Femur (tissue), 1 donor: ENCODE data around the gene PTPDC1.
"Not testable (repeated sequence)": the region's sequence is repeated elsewhere in the genome, so short reads cannot be mapped to it uniquely, and the experiment has no call there.

Source experiments
- DNase-seq: peaks from one replicate; pipeline ENCODE4 v3.0.0-alpha.2; 2017

PTPDC1 gene

DNA sequence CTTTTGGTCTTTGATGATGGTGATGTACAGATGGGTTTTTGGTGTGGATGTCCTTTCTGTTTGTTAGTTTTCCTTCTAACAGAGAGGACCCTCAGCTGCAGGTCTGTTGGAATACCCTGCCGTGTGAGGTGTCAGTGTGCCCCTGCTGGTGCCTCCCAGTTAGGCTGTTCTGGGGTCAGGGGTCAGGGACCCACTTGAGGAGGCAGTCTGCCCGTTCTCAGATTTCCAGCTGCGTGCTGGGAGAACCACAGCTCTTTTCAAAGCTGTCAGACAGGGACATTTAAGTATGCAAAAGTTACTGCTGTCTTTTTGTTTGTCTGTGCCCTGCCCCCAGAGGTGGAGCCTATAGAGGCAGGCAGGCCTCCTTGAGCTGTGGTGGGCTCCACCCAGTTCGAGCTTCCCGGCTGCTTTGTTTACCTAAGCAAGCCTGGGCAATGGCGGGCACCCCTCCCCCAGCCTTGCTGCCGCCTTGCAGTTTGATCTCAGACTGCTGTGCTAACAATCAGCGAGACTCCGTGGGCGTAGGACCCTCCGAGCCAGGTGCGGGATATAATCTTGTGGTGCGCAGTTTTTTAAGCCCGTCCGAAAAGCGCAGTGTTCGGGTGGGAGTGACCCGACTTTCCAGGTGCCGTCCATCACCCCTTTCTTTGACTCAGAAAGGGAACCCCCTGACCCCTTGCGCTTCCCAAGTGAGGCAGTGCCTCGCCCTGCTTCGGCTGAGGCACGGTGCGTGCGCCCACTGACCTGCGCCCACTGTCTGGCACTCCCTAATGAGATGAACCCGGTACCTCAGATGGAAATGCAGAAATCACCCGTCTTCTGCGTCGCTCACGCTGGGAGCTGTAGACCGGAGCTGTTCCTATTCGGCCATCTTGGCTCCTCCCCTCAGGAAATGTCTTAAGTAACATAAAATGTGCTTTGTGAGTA is 10.2 kb downstream of the PTPDC1 start:
- not testable (repeated sequence) for DNase-seq

DNA sequence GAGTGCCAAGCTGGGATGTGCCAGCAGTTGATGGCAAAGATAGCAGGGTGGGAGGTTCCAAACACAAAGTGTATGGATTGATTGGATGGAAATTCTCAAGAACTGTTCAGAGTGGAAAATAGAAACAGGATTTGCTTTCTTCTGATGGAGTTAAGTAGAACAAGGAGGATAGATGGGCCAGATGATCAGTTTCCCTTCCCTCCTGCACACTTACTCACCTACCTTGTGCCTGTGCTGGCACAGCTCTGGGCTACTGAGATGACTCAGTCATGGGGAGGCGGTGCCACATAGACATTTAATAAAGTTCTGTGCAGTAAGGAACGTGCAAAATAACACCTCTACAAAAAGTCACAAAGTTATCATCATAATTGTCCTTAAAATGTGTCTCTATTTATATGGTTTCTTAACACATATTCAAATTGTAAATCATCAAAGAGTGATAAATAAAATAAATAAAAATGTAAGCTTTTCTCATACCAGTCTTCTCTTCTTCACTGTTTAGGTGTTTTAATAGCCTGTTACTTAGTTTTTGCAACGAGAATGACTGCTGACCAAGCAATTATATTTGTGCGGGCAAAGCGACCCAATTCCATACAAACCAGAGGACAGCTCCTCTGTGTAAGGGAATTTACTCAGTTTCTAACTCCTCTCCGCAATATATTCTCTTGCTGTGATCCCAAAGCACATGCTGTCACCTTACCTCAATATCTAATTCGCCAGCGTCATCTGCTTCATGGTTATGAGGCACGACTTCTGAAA is 12.7 kb downstream of the PTPDC1 start:
- DNase-seq, result no peak

DNA sequence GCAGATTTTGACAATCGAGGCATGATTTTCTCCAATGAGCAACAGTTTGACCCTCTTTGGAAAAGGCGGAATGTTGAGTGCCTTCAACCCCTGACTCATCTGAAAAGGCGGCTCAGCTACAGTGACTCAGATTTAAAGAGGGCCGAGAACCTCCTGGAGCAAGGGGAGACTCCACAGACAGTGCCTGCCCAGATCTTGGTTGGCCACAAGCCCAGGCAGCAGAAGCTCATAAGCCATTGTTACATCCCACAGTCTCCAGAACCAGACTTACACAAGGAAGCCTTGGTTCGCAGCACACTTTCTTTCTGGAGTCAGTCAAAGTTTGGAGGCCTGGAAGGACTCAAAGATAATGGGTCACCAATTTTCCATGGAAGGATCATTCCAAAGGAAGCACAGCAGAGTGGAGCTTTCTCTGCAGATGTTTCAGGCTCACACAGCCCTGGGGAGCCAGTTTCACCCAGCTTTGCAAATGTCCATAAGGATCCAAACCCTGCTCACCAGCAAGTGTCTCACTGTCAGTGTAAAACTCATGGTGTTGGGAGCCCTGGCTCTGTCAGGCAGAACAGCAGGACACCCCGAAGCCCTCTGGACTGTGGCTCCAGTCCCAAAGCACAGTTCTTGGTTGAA is 13.6 kb downstream of the PTPDC1 start:
- DNase-seq, result no peak

DNA sequence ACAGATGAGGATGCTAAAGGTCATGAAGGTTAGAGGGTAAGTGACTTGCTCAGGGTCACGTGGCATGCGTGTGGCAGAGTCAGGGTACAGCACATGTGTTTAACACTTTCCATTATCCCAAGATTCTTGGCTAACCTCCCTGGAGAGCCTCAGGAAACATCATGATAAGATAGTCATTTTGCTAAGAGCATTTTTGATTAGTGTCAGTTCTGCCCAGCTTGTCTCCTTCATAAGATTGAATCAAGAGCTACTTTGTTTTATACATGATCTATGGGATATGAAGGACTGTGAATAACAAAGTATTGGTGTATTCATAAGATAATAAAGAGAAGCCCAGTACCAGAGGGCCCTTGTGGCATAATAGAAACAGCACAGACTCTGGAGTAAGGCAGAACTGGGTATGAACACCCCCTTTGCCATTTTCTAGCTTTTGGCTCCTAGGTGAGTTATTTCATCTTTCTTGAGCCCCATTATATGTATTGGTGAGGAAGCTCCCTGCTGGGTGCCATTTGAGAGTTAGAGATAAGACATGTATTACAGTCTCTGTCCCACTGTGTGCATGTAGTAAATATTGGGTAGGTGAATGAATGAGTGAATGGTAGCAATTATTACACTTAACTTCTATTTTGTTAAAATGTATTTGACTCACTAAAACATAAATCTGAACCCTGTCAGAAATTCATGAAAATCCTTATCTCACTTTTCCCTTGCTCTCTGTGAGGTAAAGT is 16.1 kb downstream of the PTPDC1 start:
- DNase-seq, result no peak

DNA sequence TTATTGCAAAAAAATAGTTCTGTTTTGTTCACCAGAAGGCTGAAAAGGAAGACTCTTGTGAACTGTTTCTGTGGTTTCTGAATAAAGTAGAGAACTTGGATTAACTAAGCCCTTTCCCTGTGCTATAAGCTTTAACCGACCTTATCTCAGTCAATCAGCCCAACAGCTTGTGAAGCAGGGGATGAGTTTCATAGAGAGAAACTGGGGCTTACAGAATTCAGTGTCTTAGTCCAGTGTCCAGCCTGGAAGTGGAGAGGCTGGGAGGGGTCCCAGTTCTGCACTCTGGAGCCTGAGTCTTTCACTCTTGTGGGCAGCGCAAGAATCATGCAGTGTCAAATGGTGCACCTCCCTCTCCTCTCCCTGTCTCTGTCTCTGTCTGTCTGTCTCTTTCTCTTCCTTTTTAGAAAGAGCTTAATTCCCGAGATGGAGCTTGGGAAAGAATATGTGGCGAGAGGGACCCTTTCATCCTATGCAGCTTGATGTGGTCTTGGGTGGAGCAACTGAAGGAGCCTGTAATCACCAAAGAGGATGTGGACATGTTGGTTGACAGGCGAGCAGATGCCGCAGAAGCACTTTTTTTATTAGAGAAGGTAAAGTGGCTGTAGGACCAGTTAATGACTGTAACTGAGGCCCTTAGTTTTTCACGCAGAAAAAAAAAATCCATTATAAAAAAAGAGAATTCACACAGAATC is 17.0 kb downstream of the PTPDC1 start:
- DNase-seq, result no peak

DNA sequence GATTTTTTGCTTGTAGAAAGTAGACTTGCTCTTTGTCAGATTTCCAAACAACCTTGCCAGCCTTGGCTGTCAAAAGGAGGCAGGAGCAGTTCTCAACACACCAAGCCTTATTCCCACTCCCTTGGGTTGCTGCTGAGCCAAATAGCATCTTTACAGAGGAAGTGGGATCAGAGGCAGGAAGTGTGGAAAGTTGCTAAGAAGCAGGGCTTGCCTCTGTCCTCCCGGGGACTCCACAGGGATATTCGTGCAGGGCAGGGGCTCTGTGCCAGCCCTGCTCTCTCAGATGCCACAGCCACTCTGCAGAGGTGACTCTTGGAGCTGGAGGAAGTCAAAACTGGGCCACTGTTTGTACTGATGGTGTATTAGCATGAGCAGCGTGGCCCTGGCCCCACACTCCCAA is 24.3 kb downstream of the PTPDC1 start:
- DNase-seq, result peak; percentile 73

DNA sequence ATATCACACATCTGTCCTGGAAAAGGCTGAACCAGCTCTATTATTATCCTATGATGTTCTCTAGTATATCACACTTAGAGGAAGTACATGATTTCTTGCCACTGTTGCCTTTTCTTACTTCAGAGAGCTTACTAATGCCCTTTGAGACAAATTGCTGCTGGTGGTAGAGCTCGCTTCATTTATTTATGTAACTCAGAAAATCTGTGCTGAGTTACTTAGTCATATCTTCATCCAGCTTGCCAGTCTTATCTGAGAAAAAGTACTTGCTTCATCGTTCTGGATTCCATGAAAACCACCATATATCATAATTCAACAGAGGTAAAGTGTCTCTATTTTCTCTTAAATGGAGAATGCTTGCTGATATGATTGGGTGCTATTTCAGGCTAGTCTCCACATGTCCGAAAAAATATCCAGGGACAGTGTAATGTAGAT is 26.6 kb downstream of the PTPDC1 start:
- no peak for DNase-seq

DNA sequence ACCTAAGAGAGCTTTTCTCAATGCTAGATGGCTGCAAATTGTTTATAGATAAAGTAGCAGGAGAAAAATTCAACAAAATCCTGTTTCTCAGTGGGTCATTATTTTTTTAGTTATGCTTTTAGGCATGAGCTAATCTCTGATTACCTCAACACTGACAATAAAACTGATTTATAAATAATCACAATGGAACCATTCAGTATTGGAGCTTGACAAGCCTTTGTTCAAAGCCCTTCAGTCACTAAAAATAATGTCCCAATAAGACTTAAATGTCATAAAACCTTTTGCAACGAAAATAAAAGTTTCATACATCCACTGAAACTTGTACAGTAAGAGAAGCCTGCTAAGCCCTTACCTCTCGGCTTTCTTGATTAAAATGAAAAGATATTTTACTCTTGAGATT is 27.2 kb downstream of the PTPDC1 start:
- no peak for DNase-seq

DNA sequence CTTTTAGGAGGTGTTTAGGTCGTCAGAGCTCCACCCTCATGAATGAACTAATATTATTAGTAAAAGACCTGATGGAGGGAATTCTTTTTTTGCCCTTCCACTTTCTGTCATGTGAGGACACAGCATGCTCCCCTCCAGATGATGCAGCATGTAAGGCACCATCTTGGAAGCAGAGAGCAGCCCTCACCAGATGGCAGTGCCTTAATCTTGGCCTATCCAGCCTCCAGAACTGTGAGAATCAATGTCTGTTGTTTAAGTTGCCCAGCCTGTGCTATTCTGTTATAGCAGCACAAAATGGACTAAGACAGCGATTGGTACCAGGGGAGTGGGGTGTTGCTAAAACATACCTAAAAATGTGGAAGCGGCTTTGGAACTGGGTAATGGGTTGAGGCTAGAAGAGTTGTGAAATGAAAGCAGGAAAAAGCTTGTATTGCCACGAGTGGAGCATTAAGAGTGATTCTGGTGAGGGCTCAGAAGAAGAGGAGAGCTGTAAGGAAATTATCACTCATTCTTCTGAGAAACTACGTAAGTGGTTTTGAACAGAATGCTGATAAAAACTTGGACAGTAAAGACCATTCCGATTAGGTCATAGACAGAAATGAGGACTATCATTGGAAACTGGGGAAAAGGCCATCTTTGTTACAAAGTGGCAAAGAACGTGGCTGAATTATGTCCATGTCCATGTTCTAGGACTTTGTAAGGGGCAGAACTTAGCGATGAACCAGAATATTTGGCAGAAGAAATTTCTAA is 28.6 kb downstream of the PTPDC1 start:
- DNase-seq, result no peak

DNA sequence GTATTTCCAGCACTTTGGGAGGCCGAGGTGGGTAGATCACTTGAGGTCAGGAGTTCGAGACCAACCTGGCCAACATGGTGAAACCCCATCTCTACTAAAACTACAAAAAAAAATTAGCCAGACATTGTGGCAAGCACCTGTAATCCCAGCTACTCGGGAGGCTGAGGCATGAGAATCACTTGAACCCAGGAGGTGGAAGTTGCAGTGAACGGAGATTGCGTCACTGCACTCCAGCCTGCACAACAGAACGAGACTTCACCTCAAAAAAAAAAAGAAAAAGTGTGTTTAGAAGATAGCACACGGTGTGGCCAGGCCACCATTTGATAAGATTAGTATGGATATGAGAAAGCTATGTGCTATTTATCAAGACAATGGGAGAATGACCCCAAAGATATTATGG is 35.8 kb downstream of the PTPDC1 start:
- DNase-seq, result not testable (repeated sequence)

DNA sequence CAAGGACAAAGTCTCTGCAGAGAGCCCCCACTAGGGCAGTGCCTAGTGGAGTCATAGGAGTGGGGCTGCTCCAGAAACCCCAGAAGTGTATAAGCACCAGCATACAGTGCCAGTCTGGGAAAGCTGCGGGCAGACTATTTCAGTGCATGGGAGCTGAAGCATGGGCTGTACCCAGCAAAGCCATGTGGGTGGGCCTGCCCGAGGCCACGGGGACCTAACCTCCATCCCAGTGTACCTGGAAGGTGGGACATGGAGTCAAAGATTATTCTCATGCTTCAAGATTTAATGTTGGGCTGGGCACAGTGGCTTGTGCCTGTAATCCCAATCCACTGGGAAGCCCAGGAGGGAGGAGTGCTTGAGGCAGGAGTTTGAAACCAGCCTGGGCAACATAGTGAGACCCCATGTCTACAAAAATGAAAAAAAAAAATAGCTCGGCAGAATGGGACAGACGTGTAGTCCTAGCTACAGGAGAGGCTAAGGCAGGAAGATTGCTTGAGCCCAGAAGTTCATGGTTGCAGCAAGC is 36.7 kb downstream of the PTPDC1 start:
- DNase-seq, result no peak

DNA sequence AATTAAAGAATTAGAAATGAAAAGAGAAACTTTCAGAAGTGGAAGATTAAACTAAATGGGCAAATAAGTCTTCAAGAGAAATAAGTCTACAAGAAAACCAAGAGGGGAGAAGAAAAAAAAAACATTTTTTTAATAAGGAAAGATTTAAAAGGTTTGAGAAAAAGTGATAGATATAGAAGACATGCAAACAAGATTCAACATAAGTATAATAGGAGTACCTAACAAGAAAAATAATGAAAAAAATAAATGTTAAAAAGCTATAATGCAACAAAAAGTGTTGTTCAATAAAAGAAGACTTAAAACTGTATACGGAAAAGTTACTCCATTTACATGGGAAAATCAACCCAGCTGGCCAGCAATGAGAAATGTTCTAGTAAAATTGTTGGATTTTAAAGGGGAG is 42.6 kb downstream of the PTPDC1 start:
- DNase-seq, result no peak

DNA sequence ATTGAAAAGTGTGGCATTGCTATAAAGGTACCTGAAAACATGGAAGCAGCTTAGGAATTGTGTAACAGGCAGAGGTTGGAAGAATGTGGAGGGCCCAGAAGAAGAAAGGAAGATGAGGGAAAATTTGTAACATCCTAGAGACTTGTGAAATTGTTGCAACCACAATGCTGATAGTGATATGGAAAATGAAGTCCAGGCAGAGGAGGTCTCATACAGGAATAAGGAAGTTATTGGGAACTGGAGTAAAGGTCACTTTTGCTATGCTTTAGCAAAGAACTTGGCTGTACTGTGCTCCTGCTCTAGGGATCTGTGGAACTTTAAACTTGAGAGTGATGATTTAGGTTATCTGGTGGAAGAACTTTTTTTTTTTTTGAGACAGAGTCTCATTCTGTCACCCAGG is 43.5 kb downstream of the PTPDC1 start:
- no peak for DNase-seq

DNA sequence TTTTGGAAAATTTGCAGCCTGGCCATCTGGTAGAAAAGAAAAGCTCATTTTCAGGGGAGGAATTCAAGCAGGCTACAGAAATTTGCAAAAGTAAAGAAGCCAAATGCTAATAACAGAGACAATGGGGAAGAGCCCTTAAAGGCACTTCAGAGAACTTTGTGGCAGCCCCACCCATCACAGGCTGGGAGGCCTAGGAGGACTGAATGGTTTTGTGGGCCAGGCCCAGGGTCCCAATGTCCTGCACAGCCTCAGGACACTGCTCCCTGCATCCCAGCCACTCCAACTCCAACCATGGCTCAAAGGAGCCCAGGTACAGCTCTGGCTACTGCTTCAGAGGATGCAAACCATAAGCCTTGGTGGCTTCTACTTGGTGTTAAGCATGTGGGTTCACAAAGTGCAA is 44.3 kb downstream of the PTPDC1 start:
- no peak for DNase-seq

DNA sequence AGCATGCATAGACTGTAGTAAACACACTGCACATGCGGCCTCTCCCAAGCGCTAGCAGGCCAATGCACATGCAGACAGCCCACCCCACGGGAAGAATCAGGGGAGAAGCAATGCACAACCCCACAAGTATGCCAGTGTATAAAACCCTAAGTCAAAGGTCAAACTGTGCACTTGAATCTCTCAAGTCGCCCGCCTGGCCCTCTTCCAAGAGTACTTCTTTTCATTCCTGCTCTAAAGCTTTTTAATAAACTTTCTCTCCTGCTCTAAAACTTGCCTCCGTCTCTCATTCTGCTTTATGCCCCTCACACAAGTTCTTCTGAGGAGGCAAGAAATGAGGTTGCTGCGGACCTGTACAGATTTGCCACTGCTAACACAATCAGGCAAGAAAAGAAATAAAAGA is 50.4 kb downstream of the PTPDC1 start:
- DNase-seq, result no peak

DNA sequence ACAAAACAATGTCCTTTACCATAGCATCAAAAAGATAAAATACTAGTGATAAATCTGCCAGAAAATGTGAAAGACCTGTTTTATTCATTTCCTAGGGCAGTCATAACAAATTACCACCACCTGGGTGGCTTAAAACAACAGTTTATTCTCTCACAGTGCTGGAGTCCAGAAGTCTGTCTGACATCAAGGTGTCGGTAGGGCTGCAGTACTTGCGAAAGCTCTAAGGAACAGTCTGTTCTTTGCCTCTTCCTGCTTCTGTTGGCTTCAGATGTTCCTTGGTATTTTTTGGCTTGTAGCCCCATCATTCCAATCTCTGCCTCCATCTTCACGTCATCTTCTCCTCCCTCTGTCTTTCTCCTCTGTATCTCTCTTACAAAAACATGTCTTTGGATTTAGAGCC is 51.0 kb downstream of the PTPDC1 start:
- no peak for DNase-seq

DNA sequence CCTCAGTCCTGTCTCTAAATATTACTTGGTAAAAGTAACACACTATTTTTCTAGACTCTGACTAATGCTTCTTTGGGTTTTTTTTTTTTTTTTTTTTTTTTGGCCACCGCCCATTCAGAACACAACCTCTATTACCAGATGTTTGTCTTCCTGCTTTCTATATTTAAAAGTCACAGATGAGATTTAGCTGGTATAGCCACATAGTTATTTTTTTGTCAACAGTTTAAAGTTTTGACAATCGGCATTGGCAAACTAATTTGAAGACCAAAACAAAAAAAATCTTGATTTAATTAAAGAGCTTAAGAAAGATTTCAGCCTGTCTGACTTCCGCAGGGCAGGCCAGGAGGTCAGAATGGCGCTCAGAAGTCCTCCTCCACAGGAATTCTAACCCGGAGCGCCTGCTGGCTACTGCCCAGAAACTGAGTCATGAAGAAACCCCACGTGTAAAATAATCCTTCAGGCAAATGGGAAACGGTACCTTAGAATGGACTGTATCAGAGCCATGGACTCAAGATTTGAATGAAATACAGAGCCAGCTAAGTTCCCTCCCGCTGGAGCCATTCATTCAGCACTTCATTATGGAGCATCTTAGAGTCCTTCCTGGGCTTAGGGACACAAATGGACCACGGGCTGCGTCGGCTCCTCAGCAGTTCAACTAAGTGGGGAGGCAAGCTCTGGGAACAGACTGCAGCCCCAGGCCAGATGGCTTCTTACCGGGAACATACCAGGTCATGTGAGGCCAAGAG is 55.6 kb downstream of the PTPDC1 start:
- peak; percentile 91 for DNase-seq

DNA sequence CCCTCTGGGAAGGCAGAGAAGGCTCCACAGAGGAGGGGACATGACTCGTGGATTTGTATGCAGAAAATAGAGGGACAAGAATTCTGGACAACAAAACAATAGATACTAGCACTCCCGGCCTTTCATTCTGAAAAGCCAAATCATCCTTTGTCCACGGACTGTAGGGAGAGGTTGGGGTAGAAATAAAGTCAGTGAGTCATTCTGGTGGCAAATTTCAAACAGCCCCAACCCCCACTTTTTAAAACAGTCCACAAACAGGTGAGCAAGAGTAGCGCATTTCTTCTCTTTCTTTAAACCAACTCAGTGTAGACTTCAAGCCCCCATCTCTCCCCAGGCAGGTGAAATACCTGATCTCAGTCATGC is 56.1 kb downstream of the PTPDC1 start:
- DNase-seq, result no peak

DNA sequence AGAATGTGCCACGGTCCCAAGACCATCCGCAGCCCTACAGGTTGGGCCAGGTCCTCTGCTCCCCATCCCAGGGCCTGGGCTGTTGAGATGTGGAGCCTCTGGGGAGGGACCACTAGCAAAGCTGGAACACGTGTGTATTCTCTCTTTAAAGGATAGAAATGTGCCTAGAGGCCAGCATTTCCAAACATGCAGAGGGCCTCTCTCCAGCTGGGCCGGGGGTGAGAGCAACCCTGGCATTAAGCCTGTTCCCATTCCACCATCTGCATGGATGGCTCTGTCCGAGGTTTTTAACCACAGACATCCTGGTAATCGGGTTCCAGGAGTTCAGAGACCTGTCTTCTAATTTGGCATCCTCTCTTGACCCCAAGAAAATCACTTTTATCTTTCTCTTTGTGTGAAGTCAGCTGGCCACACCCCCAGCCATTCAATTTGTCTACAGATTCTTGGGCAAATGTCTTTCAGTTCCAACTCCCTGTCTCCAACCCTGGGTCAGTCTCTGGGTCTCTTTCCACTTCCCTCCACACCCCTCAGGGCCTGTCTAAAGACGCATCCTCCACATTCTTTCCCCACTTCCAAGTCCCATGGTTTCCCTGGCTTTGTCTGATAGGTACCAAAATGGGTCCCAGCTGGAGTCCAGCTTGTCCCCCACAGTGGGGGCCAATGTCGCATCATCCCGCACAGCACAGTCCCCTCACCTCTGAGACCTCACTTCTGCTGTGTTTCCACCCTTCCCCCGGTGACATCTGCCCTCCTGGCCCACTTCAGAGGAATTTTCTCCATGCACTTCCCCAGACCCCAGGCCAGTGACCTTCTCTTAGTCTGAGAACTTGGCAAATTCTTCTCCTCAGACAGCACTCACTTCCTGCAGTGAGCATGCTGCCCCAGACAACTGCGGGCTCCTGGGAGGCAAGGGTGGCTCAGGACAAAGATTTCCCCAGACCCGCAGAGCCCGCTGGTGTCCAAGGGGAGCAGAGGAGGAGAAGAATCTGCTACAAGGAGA is 56.8 kb downstream of the PTPDC1 start:
- no peak for DNase-seq
